Measurements from ENCODE around the gene SMIM27. TPM values are rescaled to one million over a fixed set of nuclear protein-coding genes. Genes with fewer than 3 reads are reported as not detected.
"Not testable (repeated sequence)": the region's sequence is repeated elsewhere in the genome, so short reads cannot be mapped to it uniquely, and the experiment has no call there.

The SMIM27 gene, protein sequence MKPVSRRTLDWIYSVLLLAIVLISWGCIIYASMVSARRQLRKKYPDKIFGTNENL
- total RNA-seq: 10 to 100 TPM; 30.4 to 34.9 TPM

DNA sequence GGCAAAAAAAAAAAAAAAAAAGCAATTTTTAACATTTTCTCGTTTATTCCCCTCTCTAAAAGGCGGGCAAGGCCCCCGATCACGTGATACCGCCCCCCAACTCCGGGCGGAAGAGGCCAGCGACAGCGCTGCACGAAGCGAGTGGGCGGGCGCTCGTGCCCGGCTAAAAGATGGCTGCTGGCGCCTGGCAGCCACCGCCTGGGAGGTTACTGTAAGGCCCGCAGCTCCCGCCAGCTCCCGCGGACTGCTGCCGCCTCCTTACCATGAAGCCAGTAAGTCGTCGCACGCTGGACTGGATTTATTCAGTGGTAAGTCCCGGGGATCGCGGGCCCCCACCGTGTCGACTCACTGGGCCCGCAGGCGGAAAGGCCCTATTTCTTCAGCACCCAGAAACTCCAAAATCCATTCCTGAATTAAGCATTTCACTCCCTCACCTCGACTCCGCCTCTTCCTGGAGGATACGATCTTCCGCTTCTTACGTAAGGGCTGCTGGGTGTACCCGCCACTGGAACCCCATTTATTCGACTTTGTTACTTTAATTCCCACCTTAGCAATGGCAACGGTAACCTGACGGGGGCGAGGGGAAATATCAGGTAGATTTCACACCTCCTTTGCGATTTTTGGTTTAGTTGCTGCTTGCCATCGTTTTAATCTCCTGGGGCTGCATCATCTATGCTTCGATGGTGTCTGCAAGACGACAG is at the start of gene SMIM27, which contains the start of gene TOPORS:
Gene SMIM27 (plus strand): TSS at position 156 of the 701 bp plus-strand sequence. CDS start 108 bp downstream, at position 264.
Gene TOPORS (minus strand): TSS at position 415 of the 701 bp plus-strand sequence. CDS start 150 bp downstream, at position 265.
- POLR2A ChIA-PET: interaction anchor here (0.5 to 4.5 kb wide), 9 partner anchors 13 to 955 kb away, joined by 3 to 47 read pairs (median 5); partner anchors contain the start of genes ACO1, NDUFB6 and RIGI
- Mint-ChIP-seq H3K27me3 (no peaks in the 10 kb centered on the region), H3K27ac (peak within 1 kb of the TSS; percentile 92), H3K9me3 (no peaks in the 10 kb centered on the region), H3K4me1 (peaks cover 23% of the 10 kb centered on the region), H3K4me3 (peak within 1 kb of the TSS; percentile 98), H3K36me3 (peaks cover 16% of the 10 kb centered on the region)
- DNase-seq: peak; percentile 90
- ATAC-seq (ENCODE audit: low read depth): peak; percentile 77

DNA sequence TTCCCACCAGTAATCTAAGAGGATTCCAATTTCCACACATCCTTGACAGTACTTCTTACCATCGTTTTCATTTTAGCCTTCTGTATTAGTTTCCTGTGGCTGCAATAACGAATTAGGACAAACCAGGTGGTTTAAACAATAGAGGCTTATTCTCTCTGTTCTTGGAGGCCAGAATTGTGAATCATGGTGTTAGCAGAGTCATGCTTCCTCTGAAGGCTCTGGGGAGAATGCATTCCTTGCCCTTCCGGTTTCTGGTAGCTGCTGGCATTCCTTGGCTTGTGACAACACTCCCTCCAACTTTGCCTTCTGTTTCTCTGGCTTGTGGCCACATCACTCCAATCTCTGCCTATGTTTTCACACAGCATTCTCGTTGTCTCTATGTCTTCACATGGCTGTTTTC is 49.7 kb upstream of the SMIM27 start:
- Mint-ChIP-seq H3K4me3 (no peak overlapping the region), H3K27me3 (no peaks in the 10 kb centered on the region), H3K36me3 (peaks cover 33% of the 10 kb centered on the region), H3K27ac (peak overlapping the region; percentile 30), H3K9me3 (no peaks in the 10 kb centered on the region), H3K4me1 (peaks cover 15% of the 10 kb centered on the region)
- POLR2A ChIA-PET: no interaction called here
- DNase-seq (no peak), ATAC-seq (ENCODE audit: low read depth) (no peak)

DNA sequence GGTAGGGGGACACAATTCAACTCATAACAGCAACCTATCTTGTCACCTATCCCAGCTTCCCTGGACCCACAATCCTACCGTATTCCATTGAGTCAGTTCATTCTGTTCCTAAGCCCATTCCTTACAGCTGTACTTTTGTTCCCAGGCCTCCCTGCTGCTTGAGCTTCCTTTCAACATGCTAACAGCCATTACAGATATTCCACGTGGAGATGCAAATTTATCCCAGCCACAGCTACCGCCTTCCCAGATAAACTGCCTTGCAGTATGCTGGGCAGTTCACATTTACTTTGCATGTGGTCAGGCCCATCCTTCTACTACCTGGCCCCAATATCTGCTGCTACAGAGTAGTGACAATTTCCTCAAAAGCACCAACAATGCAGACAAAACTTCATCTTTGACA is 49.1 kb upstream of the SMIM27 start:
- peaks cover 31% of the 10 kb centered on the region for H3K36me3 Mint-ChIP-seq
- POLR2A ChIA-PET: interaction anchor here (0.6 kb wide), 1 partner anchor 498 kb away, joined by 3 read pairs; no protein-coding TSS in a partner anchor
- no peak for ATAC-seq (ENCODE audit: low read depth)
- peaks cover 13% of the 10 kb centered on the region for H3K4me1 Mint-ChIP-seq
- H3K4me3 Mint-ChIP-seq: no peak overlapping the region
- H3K27ac Mint-ChIP-seq: peak overlapping the region; percentile 45
- H3K9me3 Mint-ChIP-seq: no peaks in the 10 kb centered on the region
- H3K27me3 Mint-ChIP-seq: no peaks in the 10 kb centered on the region
- DNase-seq: no peak

DNA sequence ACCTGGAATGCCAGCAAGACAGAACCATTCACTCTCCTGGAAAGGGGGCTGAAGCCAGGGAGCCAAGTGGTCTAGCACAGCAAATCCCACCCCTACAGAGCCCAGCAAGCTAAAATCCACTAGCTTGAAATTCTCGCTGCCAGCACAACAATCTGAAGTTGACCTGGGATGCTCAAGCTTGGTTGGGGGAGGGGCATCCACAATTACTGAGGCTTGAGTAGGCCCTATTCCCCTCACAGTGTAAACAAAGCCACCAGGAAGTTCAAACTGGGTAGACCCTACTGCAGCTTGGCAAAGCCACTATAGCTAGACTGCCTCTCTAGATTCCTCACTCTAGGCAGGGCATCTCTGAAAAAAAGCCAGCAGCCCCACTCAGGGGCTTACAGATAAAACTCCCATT is 43.4 kb upstream of the SMIM27 start:
- POLR2A ChIA-PET: no interaction called here
- H3K27ac Mint-ChIP-seq: no peak overlapping the region

DNA sequence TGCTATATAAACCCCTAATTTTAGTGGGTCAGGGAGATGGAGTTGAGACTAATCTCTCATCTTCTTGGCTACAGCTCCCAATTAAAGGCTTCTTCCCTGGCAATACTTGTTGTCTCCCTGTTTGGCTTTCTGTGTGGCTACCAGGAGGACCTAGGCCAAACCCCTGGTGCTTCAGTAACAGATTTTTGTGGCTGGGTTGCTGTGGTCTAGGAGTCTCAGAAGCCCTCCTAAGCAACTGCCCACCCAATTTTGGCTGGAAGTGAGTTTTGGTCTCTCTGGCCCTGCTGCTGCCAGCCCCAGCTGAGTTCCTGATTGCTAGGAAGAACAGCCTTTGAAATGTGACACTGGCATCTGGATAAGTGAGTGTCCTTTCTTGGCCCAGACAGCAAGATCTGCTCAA is 35.9 kb upstream of the SMIM27 start:
- no peak overlapping the region for H3K4me3 Mint-ChIP-seq
- peaks cover 27% of the 10 kb centered on the region for H3K4me1 Mint-ChIP-seq
- H3K36me3 Mint-ChIP-seq: peaks cover 67% of the 10 kb centered on the region
- POLR2A ChIA-PET: interaction anchor here (0.6 kb wide), 1 partner anchor 1180 kb away, joined by 3 read pairs; no protein-coding TSS in a partner anchor
- peaks cover 11% of the 10 kb centered on the region for H3K9me3 Mint-ChIP-seq
- ATAC-seq (ENCODE audit: low read depth) (no peak), DNase-seq (no peak)
- no peak overlapping the region for H3K27ac Mint-ChIP-seq
- no peaks in the 10 kb centered on the region for H3K27me3 Mint-ChIP-seq

More for the DNA sequence above, 43.4 kb upstream of the SMIM27 start:
- Mint-ChIP-seq H3K27me3 (no peaks in the 10 kb centered on the region), H3K9me3 (peaks cover 3% of the 10 kb centered on the region), H3K4me3 (no peak overlapping the region), H3K4me1 (peaks cover 27% of the 10 kb centered on the region), H3K36me3 (peaks cover 14% of the 10 kb centered on the region)
- DNase-seq: no peak
- no peak for ATAC-seq (ENCODE audit: low read depth)

DNA sequence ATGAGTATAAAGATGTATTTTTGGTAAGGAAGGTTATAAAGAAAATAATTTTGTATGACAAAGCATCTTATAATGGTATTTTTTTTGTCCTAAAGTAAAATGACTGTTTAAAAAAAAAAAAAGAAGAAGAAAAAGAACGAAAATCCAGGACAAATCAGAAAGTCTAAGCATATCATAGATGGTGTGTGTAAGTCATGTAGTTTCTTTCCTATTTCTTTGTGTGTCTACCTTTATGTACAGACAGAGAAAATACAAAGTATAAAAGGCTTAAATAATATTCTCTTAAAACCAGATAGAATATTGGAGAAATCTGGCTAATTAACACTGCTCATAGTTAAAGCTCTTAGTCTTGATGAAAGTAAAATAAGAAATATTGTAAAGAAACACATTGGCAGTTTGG is 33.9 kb upstream of the SMIM27 start:
- Mint-ChIP-seq H3K27me3 (no peaks in the 10 kb centered on the region), H3K4me3 (no peak overlapping the region), H3K27ac (no peak overlapping the region), H3K4me1 (peaks cover 27% of the 10 kb centered on the region), H3K36me3 (peaks cover 77% of the 10 kb centered on the region), H3K9me3 (peaks cover 11% of the 10 kb centered on the region)
- DNase-seq (no peak), ATAC-seq (ENCODE audit: low read depth) (no peak)
- POLR2A ChIA-PET: no interaction called here

DNA sequence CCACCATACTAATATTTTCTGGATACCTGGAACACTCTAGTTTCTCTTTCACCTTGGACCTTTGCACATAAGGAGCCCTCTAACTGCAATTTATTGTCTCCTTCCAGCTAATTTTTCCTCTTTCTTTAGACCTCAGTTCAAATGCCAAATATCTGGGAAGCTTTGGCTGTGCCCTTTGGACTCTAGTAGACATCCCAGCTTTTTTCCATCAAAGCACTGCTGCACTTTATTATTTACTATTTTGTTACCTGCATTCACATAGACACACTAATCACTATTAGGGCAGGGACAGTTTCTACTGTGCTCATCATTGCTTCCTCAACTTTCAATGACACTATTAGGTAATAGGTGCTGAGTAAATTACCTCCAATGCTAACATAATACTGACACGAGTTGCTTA is 28.2 kb upstream of the SMIM27 start:
- Mint-ChIP-seq H3K9me3 (no peaks in the 10 kb centered on the region), H3K4me3 (peak overlapping the region; percentile 96), H3K27ac (peak overlapping the region; percentile 5), H3K27me3 (no peaks in the 10 kb centered on the region), H3K36me3 (peaks cover 46% of the 10 kb centered on the region), H3K4me1 (peaks cover 39% of the 10 kb centered on the region)
- DNase-seq (no peak), ATAC-seq (ENCODE audit: low read depth) (no peak)
- POLR2A ChIA-PET: interaction anchor here (3.2 kb wide), 1 partner anchor 27 kb away, joined by 47 read pairs; the partner anchor contains the start of genes SMIM27 and TOPORS

DNA sequence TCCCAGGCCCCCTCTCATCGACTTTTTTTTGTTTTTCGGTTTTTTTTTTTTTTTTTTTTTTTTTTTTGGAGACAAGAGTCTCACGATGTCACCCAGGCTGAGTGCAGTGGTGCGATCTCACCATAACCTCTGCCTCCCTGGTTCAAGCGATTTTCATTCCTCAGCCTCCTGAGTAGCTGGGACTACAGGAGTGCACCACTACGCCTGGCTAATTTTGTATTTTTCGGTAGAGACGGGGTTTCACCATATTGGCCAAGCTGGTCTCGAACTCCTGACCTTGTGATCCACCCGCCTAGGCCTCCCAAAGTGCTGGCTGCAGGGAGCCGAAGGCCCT is 27.6 kb upstream of the SMIM27 start:
- POLR2A ChIA-PET: interaction anchor here (1.2 to 3.2 kb wide), 3 partner anchors 27 to 145 kb away, joined by 3 to 47 read pairs (median 10); partner anchors contain the start of genes ACO1, SMIM27 and TOPORS
- H3K27ac Mint-ChIP-seq: peak overlapping the region; percentile 90
- H3K4me1 Mint-ChIP-seq: peaks cover 39% of the 10 kb centered on the region
- ATAC-seq (ENCODE audit: low read depth); DNase-seq; H3K9me3 Mint-ChIP-seq; H3K27me3 Mint-ChIP-seq: not testable (repeated sequence)
- H3K36me3 Mint-ChIP-seq: peaks cover 42% of the 10 kb centered on the region
- H3K4me3 Mint-ChIP-seq: peak overlapping the region; percentile 96

DNA sequence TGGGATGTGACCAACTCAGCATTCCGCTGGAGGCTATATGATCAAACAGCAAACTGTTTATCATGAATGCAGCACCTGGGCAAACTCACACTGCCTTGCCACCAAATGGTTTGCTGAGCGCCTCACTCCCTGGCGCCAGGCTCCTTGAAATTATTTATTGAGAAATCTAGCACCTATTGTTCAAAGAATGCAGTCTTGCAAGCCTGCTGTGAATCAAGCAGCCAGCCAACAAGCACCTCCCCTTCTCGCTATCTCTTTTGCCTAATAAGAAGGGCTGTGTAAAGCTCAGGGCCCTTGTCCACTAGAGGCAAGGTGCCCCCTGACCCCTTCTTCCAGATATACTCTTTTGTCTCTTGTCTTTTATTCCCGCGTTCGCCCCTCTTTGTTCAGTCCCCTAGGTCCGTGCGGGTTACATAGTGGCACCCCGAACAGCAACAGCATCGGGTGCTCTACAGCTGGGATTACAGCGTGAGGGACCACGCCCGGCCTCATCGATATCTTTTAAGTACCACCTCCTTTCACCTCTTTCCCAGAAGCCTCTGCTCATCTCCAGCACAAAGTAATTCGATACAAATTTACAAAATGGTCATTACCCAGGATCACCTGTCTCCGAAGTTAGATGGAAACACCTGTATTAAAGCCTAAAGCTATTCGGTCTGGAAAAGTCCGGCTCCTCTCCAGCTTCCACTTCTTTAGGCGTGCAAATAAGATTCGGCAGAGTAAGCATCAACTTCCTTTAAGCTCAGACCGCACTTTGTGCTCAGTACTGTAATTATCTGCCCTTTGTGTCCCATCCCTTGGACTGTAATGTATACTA is 27.0 kb upstream of the SMIM27 start:
- H3K36me3 Mint-ChIP-seq: peaks cover 42% of the 10 kb centered on the region
- DNase-seq (peak; percentile 45), ATAC-seq (ENCODE audit: low read depth) (peak; percentile 48)
- POLR2A ChIA-PET: interaction anchor here (0.6 to 3.2 kb wide), 8 partner anchors 18 to 500 kb away, joined by 3 to 47 read pairs (median 4); partner anchors contain the start of genes ACO1, DNAJA1, SMIM27 and TOPORS
- H3K9me3 Mint-ChIP-seq: no peaks in the 10 kb centered on the region
- peak overlapping the region; percentile 96 for H3K4me3 Mint-ChIP-seq
- H3K4me1 Mint-ChIP-seq: peaks cover 39% of the 10 kb centered on the region
- H3K27me3 Mint-ChIP-seq: no peaks in the 10 kb centered on the region
- H3K27ac Mint-ChIP-seq: peak overlapping the region; percentile 90

DNA sequence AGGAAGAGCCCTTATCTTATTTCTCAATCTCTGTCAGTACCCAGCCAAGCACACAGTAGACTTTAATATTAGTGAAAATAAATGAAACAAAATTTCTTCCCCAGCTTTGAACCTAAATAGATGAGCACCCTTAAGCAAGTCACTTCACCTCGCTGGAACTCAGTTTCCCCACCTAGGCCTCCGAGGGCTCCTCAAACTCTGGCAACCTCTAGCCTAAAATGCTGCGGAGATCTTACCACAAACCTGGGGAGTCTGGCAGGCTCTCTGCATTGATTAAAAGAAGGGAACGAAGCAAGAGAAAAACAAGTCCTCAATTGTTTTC is 26.5 kb upstream of the SMIM27 start:
- peak overlapping the region; percentile 96 for H3K4me3 Mint-ChIP-seq
- H3K4me1 Mint-ChIP-seq: peaks cover 39% of the 10 kb centered on the region
- POLR2A ChIA-PET: interaction anchor here (0.6 to 3.2 kb wide), 9 partner anchors 18 to 764 kb away, joined by 3 to 47 read pairs (median 3); partner anchors contain the start of genes ACO1, DNAJA1, NFX1 and SMIM27
- H3K36me3 Mint-ChIP-seq: peaks cover 38% of the 10 kb centered on the region
- ATAC-seq (ENCODE audit: low read depth) (no peak), DNase-seq (no peak)
- peak overlapping the region; percentile 90 for H3K27ac Mint-ChIP-seq
- no peaks in the 10 kb centered on the region for H3K27me3 Mint-ChIP-seq
- no peaks in the 10 kb centered on the region for H3K9me3 Mint-ChIP-seq

DNA sequence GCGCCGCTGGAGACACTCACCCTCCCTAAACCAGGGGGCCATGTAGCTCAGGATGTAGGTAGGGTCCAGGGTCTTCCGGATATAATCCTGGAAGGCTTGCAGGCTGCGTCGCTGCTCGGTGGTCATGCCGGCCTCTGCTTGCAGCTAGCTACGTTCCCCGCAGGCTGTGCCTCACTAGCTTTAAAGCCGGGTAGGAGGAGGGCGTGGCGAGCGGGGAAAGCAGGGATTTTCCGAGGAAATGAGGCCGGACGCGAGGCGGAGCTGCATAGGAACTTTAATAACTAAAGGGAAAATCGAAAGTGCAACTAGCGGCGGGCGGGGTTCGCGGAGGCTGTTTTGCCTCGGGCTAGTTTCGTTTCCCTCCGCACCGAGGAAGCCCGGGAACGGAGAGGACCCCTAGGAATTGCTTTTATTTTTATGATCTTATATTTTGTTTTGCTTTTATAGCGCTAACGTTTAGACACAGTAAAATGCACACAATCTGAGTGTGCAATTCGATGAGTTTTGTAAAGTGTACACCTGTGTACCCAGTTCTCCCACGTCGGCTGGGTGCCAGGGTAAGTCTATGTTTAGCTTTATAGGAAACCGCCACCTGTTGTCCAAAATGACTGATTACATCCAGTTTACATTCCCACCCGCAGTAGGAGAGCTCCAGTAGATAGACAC is 26.0 kb upstream of the SMIM27 start, which contains the start of gene RIGI:
Gene RIGI (minus strand): TSS at position 156 of the 666 bp plus-strand sequence. CDS start 30 bp downstream, at position 126.
- Mint-ChIP-seq H3K4me1 (peaks cover 39% of the 10 kb centered on the region), H3K27ac (peak within 1 kb of the TSS; percentile 90), H3K4me3 (peak within 1 kb of the TSS; percentile 96), H3K36me3 (peaks cover 42% of the 10 kb centered on the region), H3K27me3 (no peaks in the 10 kb centered on the region), H3K9me3 (no peaks in the 10 kb centered on the region)
- DNase-seq (peak; percentile 77), ATAC-seq (ENCODE audit: low read depth) (peak; percentile 74)
- POLR2A ChIA-PET: interaction anchor here (0.6 to 3.2 kb wide), 7 partner anchors 25 to 764 kb away, joined by 3 to 47 read pairs (median 5); partner anchors contain the start of genes ACO1, DNAJA1, NFX1 and SMIM27

DNA sequence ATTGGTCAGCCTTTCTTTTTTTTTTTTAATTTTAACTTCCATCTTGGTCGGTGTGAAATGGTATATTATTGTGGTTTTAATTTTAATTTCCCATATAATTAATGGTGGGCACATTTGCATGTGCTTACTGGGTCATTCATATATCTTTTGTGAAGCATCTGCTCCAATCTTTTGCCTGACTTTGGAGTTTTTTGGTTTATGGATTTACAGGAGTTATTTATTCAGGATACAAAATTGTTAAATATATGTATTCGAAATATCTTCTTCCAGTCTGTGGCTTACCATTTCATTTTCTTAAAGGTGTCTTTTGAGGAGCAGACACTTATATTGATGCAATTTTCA is 25.4 kb upstream of the SMIM27 start:
- no peak for ATAC-seq (ENCODE audit: low read depth)
- Mint-ChIP-seq H3K9me3 (no peaks in the 10 kb centered on the region), H3K36me3 (peaks cover 39% of the 10 kb centered on the region), H3K27ac (peak overlapping the region; percentile 90), H3K4me3 (peak overlapping the region; percentile 96), H3K4me1 (peaks cover 38% of the 10 kb centered on the region), H3K27me3 (no peaks in the 10 kb centered on the region)
- POLR2A ChIA-PET: interaction anchor here (0.9 to 3.2 kb wide), 5 partner anchors 25 to 763 kb away, joined by 3 to 47 read pairs (median 10); partner anchors contain the start of genes ACO1, NFX1, SMIM27 and TOPORS
- DNase-seq: no peak
